HEK293 (cell line): ENCODE measurements around the gene ASB16.
A peak's percentile ranks its signal among the peaks of the same experiment; 100 is the strongest.

Experiments
- CTCF ChIA-PET: fragments of 350-600 bp; formaldehyde crosslinking; extraction: SDS; loops from one replicate; lab custom pipeline; 2021; ENCODE audit warnings: antibody characterized with exemption; lab: Yijun Ruan, JAX
- POLR2A ChIA-PET: fragments of 300-600 bp; formaldehyde crosslinking; extraction: SDS; loops from one replicate; lab custom pipeline; 2020; ENCODE audit warnings: antibody characterized with exemption, inconsistent platforms; lab: Yijun Ruan, JAX
- H3K27ac ChIP-seq: fragments of 200-500 bp; sonication (Bioruptor generic); 2 replicates; pipeline ENCODE4 v1.5.1; 2014; ENCODE audit warnings: low read depth, low read length, control low read depth, inconsistent platforms; ENCODE audit errors: extremely low read depth
- H3K36me3 ChIP-seq, 2 experiments: fragments of 200-500 bp in 1 of 2; sonication (Bioruptor generic) in 1 of 2; 1 replicate in 1 of 2; 2 replicates in 1 of 2; pipeline ENCODE4 v1.5.1; 2014 to 2017; ENCODE audit warnings: inconsistent platforms in 2 of 2, low read length in 2 of 2; ENCODE audit not compliant: control insufficient read depth in 2 of 2, insufficient read depth in 1 of 2
- H3K4me1 ChIP-seq: fragments of 200-500 bp; sonication (Bioruptor generic); 2 replicates; pipeline ENCODE4 v1.5.1; 2014; ENCODE audit warnings: mild to moderate bottlenecking, low read length, inconsistent platforms; ENCODE audit not compliant: control insufficient read depth, insufficient read depth
- H3K4me3 ChIP-seq: 2 replicates; pipeline ENCODE4 v1.5.1; 2011; ENCODE audit warnings: low read depth, mild to moderate bottlenecking, control low read depth, low read length, moderate library complexity
- H3K9me3 ChIP-seq: fragments of 200-500 bp; sonication (Bioruptor generic); 2 replicates; pipeline ENCODE4 v1.5.1; 2014; ENCODE audit warnings: low read depth, low read length, inconsistent platforms; ENCODE audit not compliant: control insufficient read depth, insufficient read depth
- GLIS2 ChIP-seq: fragments of 450-650 bp; formaldehyde crosslinking; IDR thresholded peaks from 2 replicates; pipeline ENCODE4 v1.5.1; 2016; ENCODE audit warnings: missing biosample characterization, missing genetic modification characterization
- KLF9 ChIP-seq: fragments of 450-650 bp; formaldehyde crosslinking; IDR thresholded peaks from 2 replicates; pipeline ENCODE4 v1.5.1; 2016; ENCODE audit warnings: missing biosample characterization, missing genetic modification characterization, low read depth
- PRDM10 ChIP-seq: fragments of 450-650 bp; formaldehyde crosslinking; IDR thresholded peaks from 2 replicates; pipeline ENCODE4 v1.5.1; 2016; ENCODE audit warnings: missing biosample characterization, missing genetic modification characterization
- YY2 ChIP-seq: fragments of 450-650 bp; formaldehyde crosslinking; IDR thresholded peaks from 2 replicates; pipeline ENCODE4 v1.5.1; 2016; ENCODE audit warnings: missing biosample characterization, missing genetic modification characterization
- ZBTB10 ChIP-seq: fragments of 450-650 bp; formaldehyde crosslinking; IDR thresholded peaks from 2 replicates; pipeline ENCODE4 v1.5.1; 2016; ENCODE audit warnings: missing biosample characterization, missing genetic modification characterization
- ZBTB7A ChIP-seq: fragments of 450-650 bp; formaldehyde crosslinking; IDR thresholded peaks from 2 replicates; pipeline ENCODE4 v1.5.1; 2016; ENCODE audit warnings: low read depth, missing biosample characterization, missing genetic modification characterization
- ZNF335 ChIP-seq: fragments of 450-650 bp; formaldehyde crosslinking; conservative IDR thresholded peaks from 2 replicates; pipeline ENCODE4 v1.5.1; 2016; ENCODE audit warnings: missing biosample characterization, missing genetic modification characterization
- ZNF362 ChIP-seq: fragments of 450-650 bp; formaldehyde crosslinking; IDR thresholded peaks from 2 replicates; pipeline ENCODE4 v1.5.1; 2016; ENCODE audit warnings: missing biosample characterization, missing genetic modification characterization
- ZNF548 ChIP-seq: fragments of 450-650 bp; formaldehyde crosslinking; IDR thresholded peaks from 2 replicates; pipeline ENCODE4 v1.5.1; 2016; ENCODE audit warnings: missing biosample characterization, missing genetic modification characterization
- ZNF580 ChIP-seq: fragments of 450-650 bp; formaldehyde crosslinking; IDR thresholded peaks from 2 replicates; pipeline ENCODE4 v1.5.1; 2016; ENCODE audit warnings: missing biosample characterization, missing genetic modification characterization
- ZNF624 ChIP-seq: fragments of 450-650 bp; formaldehyde crosslinking; IDR thresholded peaks from 2 replicates; pipeline ENCODE4 v1.5.1; 2017; ENCODE audit warnings: missing biosample characterization, missing genetic modification characterization
- ZNF664 ChIP-seq: fragments of 450-650 bp; formaldehyde crosslinking; IDR thresholded peaks from 2 replicates; pipeline ENCODE4 v1.5.1; 2016; ENCODE audit warnings: missing biosample characterization, missing genetic modification characterization

Gene ASB16

GRCh38 chr17:44187131-44187899 is 16.8 kb downstream of the ASB16 start:
- peak overlapping the region; percentile 77 for H3K4me3 ChIP-seq
- no peaks in the 10 kb centered on the region for H3K9me3 ChIP-seq
- CTCF ChIA-PET, result interaction anchor here (1.0 to 2.1 kb wide), 3 partner anchors 11 to 34 kb away, joined by 3 to 16 read pairs (median 4); no protein-coding TSS in a partner anchor
- H3K27ac ChIP-seq, result peak overlapping the region; percentile 63
- peaks cover 3% of the 10 kb centered on the region for H3K4me1 ChIP-seq
- H3K36me3 ChIP-seq, result peaks cover 8 to 51% of the 10 kb centered on the region in 2 experiments
- peak; percentile 67; the same call in 1 of the 2 replicates for TF ChIP-seq ZBTB10 (tag by site-specific recombination)
- 0 out of 2 replicates have a peak, but pooled peaks have one; percentile 40 for TF ChIP-seq ZNF580 (tag by site-specific recombination)
- TF ChIP-seq ZNF664, result 0 out of 2 replicates have a peak, but pooled peaks have one; percentile 24
- 0 out of 2 replicates have a peak, but pooled peaks have one; percentile 7 for TF ChIP-seq KLF9 (tag by site-specific recombination)
- no peak for TF ChIP-seq ZNF548
- no peak for TF ChIP-seq ZNF362
- TF ChIP-seq GLIS2 (tag by site-specific recombination), result peak; percentile 41; the same call in 1 of the 2 replicates
- TF ChIP-seq ZNF624 (tag by site-specific recombination), result no peak
- TF ChIP-seq ZBTB7A (tag by site-specific recombination), result 0 out of 2 replicates have a peak, but pooled peaks have one; percentile 74
- no peak for TF ChIP-seq YY2 (tag by site-specific recombination)
- TF ChIP-seq ZNF335 (tag by site-specific recombination), result peak; percentile 68
- POLR2A ChIA-PET, result interaction anchor here (0.6 to 2.9 kb wide), 26 partner anchors 11 to 316 kb away, joined by 3 to 46 read pairs (median 5); partner anchors contain the start of genes ASB16, ATXN7L3, GPATCH8 and GRN

- H3K4me3 ChIP-seq, result no peak overlapping the region
- POLR2A ChIA-PET, result interaction anchor here (1.0 to 1.5 kb wide), 2 partner anchors 10 to 32 kb away, joined by 4 to 11 read pairs; partner anchors contain the start of gene ATXN7L3
- TF ChIP-seq ZNF664, result no peak
- TF ChIP-seq PRDM10, result peak; percentile 98
- peaks cover 3% of the 10 kb centered on the region for H3K4me1 ChIP-seq
- H3K36me3 ChIP-seq, result peaks cover 2 to 52% of the 10 kb centered on the region in 2 experiments; a peak in 2 of 3 replicates
- no peaks in the 10 kb centered on the region for H3K9me3 ChIP-seq
- CTCF ChIA-PET, result interaction anchor here (0.6 to 1.7 kb wide), 3 partner anchors 9 to 182 kb away, joined by 3 to 4 read pairs (median 3); no protein-coding TSS in a partner anchor
- H3K27ac ChIP-seq, result no peak overlapping the region
Observed at GRCh38 chr17:44188576-44189403, 18.3 kb downstream of the ASB16 start.
